NCI-H1417 treated with DMSO at 0.1 percent for 48 hours (cell line): ENCODE measurements around the gene LMCD1.

ENCODE experiments used
- DNase-seq: peaks from one replicate; lab custom pipeline; 2025; lab: John Stamatoyannopoulos, UW

The LMCD1 gene

DNA sequence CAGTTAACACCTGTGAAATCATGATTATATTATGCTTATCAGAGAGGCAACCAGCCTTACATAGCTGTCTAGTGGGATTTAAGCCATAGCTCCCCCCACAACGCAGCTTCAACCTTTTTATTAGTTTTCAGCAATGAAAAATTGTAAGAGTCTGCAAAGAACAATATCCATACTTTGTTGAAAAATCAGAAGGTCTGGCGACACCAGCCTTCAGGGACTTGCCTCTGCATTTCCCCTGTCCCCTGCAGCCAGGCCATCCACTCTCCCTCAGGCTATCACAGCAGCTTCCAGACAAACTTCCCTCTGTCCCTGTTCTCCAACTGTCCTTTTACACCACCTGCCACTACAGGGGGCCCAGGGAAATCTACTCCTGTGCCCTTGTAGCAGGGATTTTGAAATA lies 83.0 kb downstream of the LMCD1 start:
- DNase-seq = no peak

GRCh38 chr3:8589880-8590556 lies 88.4 kb downstream of the LMCD1 start:
- no peak for DNase-seq

DNA sequence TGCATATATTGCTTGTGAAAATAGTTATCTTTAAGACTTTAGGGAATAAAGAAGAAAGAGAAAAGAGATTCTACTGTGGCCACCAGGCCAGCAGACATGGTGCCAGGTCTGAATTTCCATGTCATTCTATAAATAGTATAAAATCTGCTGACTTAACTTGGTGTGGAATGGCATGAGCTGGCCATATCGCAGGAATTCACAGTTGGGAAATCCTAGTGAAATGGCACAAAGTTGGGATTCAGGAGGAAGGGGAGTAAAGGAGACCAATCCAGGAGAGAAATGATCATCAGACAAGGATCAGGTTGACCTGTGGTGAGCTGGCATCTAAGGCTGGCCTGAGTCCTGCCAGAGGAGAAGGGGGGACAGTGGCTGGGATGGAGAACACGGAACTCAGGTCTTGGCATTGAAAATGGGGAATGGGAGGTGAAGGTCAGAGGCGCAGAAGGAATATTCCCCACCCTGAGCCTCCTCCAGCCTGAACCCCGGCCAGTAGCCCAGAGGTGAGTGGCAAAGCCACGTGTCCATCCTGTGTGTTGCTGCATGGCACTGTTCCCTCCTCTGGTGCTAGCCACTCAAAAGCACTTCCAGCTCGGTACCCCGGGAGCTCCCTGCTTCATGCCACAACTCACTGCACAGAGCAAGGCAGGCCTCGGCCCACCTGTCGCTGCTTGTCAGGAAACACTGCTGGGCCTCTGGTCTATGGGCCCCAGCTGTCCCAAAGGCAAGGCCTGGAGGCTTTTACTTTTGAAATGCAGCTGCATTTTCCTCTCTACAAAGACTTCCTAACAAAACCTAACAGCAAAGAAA lies 91.6 kb downstream of the LMCD1 start:
- DNase-seq = no peak

- no peak for DNase-seq
These were observed 93.6 kb downstream of the LMCD1 start for GRCh38 chr3:8595252-8595651.

- DNase-seq = no peak
These were observed 94.1 kb downstream of the LMCD1 start for GRCh38 chr3:8595695-8596115.

GRCh38 chr3:8596321-8597218 lies 94.9 kb downstream of the LMCD1 start:
- no peak for DNase-seq

- no peak for DNase-seq
These were observed 95.7 kb downstream of the LMCD1 start for GRCh38 chr3:8597219-8597853.

DNA sequence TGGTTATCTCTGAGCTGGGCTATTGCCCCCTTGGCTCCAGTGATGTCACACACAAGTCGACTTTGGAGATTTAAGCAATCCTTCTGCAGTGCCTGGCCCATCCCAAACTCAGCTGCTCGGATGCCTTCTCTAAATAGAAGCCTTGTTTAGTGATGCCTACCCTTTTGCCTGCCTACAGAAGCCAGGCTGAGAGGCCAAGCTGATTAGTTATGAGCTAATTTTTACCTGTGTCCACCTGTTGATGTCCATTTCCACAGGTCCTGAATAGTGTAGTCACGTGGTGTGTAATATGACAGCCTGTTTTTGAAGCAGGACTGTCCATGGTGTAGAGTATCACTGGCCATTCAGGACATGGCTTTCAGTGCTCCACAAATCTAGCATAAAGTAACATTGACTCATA lies 97.5 kb downstream of the LMCD1 start:
- no peak for DNase-seq

- no peak for DNase-seq
These were observed 98.8 kb downstream of the LMCD1 start for GRCh38 chr3:8600457-8600856.

GRCh38 chr3:8603115-8603710 lies 101.6 kb downstream of the LMCD1 start:
- no peak for DNase-seq

DNA sequence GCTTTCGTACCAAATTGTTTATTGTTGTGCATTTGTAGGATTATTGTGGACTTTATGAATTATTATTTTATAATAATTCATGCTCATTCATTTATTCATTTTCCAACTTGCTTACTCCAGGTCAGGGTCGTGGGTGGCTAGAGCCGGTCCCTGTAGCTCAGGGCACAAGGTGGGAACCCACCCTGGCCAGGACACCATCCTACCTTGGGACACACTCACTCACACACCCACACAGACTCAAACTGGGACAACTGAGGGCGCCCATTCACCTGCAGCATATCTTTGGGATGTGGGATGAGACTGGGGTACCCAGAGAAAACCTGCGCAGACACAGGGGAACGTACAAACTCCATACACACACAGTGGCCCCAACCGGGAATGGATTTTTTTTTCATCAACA lies 102.4 kb downstream of the LMCD1 start:
- no peak for DNase-seq

DNA sequence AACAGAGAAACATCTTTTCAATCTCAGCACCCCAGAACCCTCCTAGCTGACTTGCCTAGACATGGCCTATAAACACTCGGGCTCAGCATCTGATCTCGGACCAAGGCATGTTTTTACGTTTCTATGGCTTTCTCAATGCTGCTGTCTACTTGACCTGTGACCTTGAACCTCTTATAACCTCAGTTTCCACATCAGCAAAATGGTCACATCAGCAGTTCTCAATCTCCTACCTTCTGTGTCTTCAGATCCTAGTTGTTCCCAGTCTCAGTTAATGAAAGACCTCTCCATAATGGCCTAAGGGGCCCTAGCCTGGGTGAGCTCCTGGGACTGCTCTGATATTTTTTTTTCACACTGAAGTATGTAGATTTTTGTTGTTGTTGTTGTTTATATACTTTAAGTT lies 103.4 kb downstream of the LMCD1 start:
- DNase-seq = no peak

- DNase-seq = no peak
These were observed 105.1 kb downstream of the LMCD1 start for GRCh38 chr3:8606701-8607231.

DNA sequence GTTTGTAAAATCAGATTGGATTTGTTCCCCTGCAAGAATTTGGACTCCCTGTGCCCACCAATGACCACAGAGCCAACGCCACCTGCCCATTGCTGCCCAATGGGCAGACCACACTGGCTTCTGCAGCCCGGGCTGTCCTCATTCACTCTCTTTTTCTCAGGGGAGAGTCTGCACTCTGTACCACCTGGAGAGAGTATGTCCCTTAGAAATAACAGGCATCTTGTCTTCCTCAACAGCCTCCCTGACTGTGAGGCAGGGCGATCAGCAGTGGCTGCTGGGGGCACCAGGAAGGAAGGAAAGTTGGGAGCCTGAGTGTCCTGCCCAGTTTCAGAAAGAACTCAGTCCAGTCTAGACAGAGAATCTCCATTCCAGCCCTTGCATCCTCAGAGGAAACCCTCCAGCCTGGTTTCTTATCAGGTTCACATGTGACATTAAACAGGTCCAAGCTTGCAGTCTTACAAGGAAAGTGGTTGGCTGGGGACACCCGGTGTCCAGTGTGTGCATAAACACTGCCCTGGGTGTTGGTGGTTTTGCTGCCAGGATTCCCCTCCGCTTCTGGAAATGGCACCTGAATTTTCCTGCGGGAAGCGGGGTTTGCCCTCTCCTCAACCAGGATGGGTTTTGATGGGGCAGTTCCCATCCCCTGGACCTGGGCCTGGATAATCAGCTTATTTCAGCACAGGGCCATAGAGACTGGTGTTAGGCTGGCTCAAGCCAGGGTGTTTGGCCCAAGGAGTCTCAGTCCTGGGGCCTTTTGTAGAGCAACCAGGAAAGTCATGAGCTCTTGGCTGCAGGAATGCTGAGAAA lies 105.8 kb downstream of the LMCD1 start:
- DNase-seq = no peak

GRCh38 chr3:8608041-8608790 lies 106.6 kb downstream of the LMCD1 start:
- no peak for DNase-seq

DNA sequence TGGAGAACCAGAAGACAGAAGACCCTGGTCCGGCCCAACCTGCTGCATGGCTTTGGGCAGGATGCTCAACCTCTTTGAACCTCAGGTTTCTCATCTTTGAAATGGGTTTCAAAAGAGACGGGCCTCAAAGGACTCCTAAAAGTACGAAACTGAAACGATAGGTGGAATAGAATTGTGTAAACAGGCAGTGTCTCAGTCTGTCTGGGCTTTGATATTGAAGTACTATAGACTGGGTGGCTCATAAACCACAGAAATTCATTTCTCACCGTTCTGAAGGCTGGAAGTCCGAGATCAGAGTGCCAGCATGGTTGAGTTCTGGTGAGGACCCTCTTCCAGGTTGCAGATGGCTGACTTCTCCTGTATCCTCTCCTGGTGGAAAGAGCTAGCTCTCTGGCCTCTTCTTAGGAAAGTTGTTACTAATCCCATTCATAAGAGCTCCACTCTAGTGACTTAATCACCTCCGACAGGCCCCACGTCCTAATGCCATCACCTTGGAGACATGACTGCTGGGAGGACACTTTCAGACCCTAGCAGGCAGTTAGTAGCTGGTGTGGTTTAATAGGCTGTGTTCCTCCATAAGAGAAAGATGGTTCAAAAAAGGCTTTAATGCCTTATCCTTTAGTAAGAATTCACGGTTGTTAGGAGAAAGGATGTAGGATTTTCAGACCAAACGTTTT lies 107.3 kb downstream of the LMCD1 start:
- no peak for DNase-seq

DNA sequence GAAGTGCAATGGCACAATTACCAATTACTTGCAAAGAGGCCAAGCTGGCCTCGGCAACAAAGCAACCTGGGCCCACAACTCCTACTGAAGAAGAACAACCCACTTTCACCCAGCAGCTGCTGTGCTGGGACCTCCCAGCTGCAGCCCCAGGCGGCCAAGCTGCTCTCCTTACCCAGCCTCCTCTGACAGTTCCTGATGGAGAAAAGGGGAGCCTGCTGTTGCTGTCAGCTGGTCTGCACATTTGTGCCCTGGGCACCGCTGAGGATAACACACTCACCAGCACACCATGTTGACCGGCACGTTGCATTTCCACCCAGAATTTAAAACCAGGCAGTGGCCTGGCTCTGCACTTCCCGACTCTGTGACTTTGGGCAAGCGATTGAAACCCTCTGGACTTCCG lies 109.3 kb downstream of the LMCD1 start:
- DNase-seq = no peak

DNA sequence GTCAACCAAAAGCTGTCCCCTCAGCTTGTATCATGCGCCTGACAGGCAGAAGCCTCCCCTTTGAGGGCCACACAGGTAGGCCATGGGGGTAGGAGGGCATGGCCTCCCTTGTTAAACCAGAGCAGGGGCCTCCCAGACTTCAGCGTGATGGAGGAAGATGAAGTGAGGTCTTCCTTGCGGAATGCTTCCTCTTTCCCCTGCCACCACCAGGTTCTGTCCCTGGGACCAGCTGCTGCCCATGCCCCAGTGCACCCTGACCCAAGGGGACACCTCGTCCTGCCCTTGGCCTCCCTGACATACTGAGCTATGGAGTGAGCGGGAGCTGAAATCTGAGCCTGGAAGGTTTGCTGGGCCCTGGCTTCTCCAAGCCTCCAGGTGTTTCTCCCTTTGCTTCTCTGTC lies 116.3 kb downstream of the LMCD1 start:
- DNase-seq = no peak

DNA sequence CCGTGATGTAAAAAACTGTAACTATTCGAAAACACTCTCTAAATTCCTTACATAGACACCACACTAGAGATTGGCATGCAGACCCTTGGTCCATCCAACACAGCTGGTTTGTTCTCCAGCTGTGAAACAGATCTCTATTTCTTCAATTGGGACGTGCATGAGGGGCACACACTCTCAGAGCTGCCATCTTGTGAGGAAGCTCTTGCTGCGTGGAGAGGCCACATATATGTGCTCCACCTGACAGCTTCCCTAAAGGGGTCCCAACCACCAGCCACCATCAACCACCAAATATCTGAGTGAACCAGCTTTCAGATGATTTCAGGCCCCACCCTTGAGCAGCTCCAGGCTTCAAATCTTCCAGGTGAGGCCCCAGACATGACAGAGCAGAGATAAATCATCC lies 117.3 kb downstream of the LMCD1 start:
- DNase-seq = no peak
